Measurements from ENCODE around the gene FTCD.

The FTCD gene

DNA sequence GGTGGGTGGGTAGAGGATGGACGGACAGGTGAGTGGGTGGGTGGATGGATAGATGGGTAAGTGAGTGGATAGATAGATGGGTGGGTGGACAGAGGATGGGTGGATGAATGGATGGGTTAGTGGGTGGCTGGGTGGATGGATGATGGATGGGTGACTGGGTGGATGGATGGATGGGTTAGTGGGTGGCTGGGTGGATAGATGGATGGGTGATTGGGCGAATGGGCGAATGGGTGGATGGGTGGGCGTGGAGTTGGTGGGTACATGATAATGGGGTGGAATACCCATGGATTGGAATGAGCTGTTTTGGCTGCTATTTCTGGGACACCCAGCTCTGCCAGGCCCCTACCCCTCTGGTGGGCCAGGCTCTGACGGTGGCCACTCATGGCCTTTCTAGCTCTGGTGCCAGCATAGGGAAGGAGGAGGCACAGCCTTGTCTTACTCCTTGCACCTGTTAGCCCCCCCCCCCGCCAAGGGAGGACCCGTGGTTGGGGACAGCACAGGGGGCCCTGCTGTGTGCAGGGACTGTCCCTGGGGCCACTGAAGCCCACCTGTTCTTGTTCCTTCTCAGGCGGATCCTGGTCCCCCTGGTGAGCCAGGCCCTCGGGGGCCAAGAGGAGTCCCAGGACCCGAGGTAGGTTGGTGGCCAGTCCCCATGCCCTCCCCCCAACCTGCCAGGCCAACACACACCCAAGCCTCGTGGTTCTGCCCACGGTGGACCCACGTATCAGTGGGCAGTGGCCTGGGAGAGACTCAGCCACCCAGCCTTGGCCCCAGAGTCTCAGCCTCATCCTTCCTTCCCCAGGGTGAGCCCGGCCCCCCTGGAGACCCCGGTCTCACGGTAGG lies 31.1 kb downstream of the FTCD start:
- DNase-seq (ENCODE audit: low read depth in 2 of 2): no peak

DNA sequence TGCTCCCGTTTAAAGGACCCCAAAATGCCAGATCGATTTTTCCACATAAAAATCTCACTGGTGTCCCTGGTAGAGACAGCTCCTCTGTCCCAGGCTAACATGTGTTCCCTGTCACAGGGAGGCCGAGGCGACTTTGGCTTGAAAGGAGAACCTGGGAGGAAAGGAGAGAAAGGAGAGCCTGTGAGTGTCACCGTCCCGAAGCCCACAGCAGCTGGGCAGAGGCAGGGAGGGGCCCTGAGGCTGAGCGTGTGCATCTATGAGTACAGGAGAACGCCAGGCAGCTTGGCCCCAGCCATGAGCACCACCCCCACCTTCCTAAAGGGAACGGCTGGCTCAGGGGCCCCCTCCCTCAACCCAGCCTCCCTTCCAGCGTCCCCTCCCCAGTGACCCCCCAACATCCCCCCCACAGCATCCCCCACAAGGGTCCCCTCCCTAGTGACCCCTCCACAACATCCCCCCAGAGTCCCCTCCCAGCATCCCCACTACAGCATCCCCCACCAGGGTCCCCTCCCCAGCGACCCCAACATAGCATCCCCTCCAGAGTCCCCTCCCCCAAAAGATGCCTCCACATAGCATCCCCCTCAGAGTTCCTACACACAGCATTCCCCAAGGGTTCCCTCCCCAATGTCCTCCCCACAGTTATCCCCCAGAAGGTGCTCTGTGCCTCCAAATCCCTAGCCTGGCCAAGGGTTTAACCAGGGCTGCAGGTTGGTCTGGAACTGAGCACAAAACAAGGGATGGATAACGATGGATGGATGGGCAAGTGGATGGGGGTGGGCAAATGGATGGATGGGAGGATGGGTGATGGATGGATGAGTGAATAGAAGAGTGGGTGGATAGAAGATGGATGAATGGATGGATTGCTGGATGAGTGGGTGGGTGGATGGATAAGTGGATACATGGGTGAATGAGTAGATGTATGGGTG lies 32.4 kb downstream of the FTCD start:
- DNase-seq (ENCODE audit: low read depth in 2 of 2): no peak

DNA sequence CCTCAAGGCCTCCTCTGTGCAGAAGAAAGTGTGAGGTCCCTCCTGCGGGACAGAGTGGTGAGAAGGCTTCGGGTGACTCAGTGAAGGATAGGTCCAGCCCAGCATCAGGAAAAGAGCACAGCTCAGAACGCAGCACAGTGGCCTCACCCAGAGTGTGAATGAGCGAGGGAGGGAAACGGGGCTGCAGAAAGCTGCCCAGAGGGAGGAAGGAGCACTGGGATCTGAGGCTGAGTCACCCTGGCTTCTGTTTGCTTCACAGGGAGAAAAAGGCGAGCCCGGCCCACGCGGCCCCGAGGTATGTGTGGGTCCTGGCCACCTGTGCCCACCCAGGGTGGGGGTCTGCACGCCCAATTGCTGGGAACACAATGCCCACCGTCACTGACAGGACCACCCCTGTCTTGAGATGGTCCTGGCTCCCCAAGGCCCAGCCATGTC lies 33.1 kb downstream of the FTCD start:
- no peak for DNase-seq (ENCODE audit: low read depth in 2 of 2)

GRCh38 chr21:46121286-46122221 lies 33.8 kb downstream of the FTCD start:
- DNase-seq (ENCODE audit: low read depth in 2 of 2): no peak

GRCh38 chr21:46120301-46121285 lies 34.8 kb downstream of the FTCD start:
- no peak for DNase-seq (ENCODE audit: low read depth in 2 of 2)

GRCh38 chr21:46119637-46120271 lies 35.6 kb downstream of the FTCD start:
- no peak for DNase-seq (ENCODE audit: low read depth in 2 of 2)

DNA sequence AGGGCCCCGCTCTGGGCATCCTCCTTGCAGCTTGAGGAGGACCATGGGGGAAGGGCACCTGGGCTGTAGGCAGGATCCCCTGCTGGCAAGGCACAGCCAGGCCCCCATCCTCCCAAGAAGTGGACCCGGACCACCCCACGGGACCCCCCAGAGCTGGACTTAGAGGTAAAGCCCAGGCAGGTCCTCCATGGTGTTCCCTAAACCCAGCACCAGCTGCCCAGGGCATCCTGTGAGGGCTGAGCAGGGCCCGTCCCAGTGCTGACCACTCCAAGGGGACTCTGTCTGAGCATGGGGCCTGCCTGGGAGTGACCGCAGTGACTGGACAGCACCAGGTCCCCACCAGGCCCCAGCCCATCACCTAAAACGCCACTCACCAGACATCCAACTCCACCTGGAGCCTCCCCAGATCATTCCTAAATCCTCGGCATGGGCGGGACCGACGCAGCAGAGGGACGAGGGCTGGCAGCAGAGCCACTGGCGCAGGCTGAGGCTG lies 36.2 kb downstream of the FTCD start:
- no peak for DNase-seq (ENCODE audit: low read depth in 2 of 2)

- no peak for DNase-seq (ENCODE audit: low read depth in 2 of 2)
These were observed 36.8 kb downstream of the FTCD start for GRCh38 chr21:46118316-46119143.

DNA sequence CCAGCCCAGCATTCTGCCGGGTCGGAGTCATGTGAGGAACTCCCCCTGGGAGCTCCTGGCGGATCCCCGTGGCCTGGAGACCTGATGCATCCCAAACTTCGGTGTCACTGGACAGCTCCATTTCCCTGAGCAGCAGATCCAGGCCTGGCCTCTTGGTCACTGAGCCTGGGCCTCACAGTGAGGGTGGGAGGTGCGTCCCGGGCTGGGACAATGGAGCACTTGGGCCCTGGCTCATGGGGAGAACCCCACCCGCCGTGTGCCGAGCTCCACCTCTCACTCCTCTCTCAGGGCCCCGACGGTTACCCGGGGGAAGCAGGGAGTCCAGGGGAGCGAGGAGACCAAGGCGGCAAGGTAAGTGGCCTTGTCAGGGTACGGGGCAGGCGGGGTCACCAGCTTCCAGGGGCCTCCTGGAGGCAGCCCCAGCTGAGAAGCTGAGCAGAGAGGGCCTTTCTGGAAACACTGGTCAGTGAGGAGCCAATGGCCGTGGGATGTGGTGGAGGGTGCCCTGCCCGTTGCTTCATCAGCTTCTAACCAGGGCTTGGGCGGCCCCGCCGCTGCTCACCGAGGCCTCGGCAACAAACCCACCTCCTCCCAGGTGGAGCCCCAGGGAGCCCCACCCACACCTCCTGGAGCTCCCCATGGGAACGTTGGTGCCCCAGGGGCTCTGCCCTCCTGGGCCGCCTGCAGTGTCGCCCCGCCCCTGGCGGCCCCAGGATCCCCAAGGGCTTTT lies 37.6 kb downstream of the FTCD start:
- DNase-seq (ENCODE audit: low read depth in 2 of 2): no peak

GRCh38 chr21:46116776-46117585 lies 38.4 kb downstream of the FTCD start:
- DNase-seq (ENCODE audit: low read depth in 2 of 2): no peak

DNA sequence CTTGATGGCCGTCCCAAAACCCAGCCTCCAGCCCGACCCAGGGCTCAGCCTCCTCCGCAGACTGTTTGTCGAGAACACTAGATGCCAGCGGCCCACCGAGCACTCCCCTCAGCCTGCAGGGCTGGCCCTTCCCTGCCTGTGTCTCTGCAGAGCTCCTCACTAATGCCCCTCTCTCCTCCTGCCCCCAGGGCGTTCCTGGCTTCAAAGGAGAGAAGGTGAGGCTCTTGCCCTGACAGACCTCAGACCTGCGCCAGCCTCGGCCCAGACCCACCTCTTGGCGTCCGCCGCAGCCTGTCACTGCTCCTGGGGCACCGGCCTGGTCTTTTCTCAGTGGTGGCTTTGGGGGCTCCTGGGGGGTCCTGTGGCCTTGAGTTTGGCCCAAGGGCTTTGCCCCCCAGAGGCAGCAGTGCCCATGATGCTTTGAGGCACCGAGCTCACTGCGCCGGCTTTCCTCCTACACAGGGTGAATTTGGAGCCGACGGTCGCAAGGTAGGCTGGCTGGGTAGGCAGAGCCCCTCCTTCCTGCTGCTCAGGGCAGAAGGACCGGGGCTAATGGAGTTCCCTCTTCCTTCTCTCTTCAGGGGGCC lies 39.1 kb downstream of the FTCD start:
- DNase-seq (ENCODE audit: low read depth in 2 of 2): no peak

DNA sequence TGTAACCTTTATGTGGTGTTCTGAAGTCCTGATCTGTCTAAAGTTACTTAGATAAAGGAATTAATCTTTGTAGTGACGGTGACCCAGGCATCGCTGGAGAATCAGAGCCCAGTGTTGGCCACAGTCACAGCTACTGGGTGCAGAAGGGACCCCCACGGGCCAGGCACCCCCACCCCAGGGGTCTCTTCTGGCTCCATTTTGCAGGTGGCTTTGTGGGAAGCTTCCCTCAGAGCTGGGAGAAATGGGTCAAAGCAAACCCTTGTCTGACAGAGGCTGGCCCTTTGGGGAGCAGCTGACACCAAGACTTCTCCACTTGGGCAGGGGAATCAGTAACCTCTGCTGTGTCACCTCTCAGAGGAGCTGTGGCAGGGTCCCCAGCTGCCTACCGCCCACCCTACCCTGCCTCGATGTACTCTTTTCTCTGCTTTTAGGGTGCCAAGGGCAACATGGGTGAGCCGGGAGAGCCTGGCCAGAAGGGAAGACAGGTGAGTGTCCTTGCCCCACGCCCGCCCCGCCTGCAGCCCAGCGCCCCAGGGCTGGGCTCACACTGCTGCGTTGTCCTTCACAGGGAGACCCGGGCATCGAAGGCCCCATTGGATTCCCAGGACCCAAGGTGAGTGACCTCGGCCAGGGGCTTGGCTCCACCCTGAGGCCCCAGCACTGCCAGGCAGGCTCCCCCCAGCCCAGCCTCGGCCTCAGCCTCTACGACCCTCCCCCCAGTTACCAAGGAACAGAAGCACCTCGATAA lies 39.8 kb downstream of the FTCD start:
- DNase-seq (ENCODE audit: low read depth in 2 of 2): no peak

GRCh38 chr21:46114963-46115362 lies 40.4 kb downstream of the FTCD start:
- DNase-seq (ENCODE audit: low read depth in 2 of 2): no peak

DNA sequence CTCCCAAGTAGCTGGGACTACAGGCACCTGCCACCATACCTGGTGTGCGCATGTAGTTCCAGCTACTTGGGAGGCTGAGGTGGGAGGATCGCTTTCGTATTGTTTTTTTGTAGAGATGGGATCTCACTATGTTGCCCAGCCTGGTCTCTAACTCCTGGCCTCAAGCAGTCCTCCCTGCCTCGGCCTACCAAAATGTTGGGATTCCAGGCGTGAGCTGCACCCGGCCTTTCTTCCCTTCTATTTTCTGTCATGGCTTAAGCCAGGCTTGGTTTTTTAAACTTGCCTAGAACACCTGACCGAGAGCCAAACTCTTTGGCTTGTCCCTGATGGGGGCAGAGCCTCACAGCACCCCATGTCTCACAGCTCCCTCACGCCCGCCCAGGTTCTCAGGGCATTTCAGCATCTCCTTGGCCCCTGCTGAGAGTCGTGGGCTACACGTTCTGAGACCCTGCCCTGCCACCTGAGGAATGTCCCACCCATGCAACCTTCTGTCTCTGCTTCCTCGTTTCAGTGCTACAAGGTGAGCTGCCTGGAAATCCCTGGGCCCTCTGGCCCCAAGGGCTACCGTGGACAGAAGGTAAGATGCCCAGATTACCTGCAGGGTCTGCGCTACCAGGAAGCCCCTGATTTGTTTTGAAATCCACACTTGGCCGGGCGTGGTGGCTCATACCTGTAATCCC lies 41.7 kb downstream of the FTCD start:
- no peak for DNase-seq (ENCODE audit: low read depth in 2 of 2)

DNA sequence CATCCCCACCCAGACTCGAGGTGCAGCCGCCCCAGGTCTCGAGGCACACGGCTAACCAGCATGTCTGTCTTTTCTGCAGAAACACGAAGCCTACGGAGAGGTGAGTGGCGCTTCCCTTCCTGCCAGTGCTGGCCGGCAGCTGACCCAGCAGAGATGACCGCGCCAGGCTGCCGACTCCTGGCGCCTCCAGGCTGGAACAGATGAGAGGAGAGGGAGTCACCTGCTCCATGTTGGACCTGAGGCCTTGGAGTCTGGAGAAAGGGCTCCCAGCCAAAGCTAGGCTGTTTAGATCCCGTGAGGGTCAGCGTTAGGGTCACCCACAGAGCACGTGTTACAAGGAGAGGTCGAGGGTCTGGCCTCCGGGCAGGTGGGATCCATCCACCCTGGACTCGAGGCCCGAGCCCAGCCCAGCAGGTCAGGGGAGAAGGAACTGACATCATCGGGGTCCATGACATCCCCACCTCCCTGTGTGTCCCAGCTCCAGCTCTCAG lies 42.6 kb downstream of the FTCD start:
- DNase-seq (ENCODE audit: low read depth in 2 of 2): no peak
